ENCODE results near the gene STUM. TPM values are rescaled to one million over a fixed set of nuclear protein-coding genes. Genes with fewer than 3 reads are reported as not detected.

Gene STUM
- total and polyA plus RNA-seq, 2 of the 8 experiments (the other 6 are each of a cell fraction or from before 2014, with no cell fraction given) = 0.76 to 1.2 TPM

DNA sequence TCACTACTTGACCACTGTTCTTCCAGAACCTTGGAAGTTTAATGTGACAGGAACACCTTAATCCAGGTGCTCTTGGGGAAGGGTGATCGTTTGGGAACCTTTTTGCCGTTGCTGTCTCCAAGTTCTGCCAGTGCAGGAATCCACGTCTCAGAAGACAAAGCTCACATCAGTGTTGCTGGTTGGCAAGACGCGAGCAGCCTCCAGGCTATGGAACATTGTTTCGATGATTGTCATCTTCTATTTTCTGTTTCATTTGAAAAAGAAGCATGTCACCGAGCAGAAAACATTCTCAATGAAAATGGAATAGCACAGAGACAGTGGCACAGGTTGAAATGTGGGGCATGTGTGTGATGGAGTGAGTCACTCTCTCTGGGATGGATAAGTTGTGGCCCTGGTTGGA is 11.7 kb downstream of the STUM start:
- Histone ChIP-seq H3K18ac (ENCODE audit: extremely low read depth, low read length) (no peak overlapping the region), H2AFZ (ENCODE audit: low read length) (no peak overlapping the region), H3K4me2 (ENCODE audit: insufficient read depth in 1 of 2, low read depth in 2 of 2, low read length in 2 of 2) (no peak overlapping the region), H3K36me3 (ENCODE audit: control insufficient read depth in 2 of 4, insufficient read depth in 4 of 4, low read length in 3 of 4) (no peaks in the 10 kb centered on the region), H2BK20ac (ENCODE audit: low read length) (no peak overlapping the region), H2BK5ac (ENCODE audit: low read depth, low read length) (no peak overlapping the region), H2BK15ac (ENCODE audit: low read length) (no peak overlapping the region), H3K23ac (ENCODE audit: insufficient read length) (no peak overlapping the region), H3K23me2 (ENCODE audit: low read depth, low read length) (no peaks in the 10 kb centered on the region), H2BK12ac (ENCODE audit: low read depth, low read length) (no peak overlapping the region), H4K5ac (ENCODE audit: insufficient read length, low read depth, low read length) (no peak overlapping the region), H3K27ac (ENCODE audit: low read depth, low read length) (no peak overlapping the region), H3K9me3 (ENCODE audit: insufficient read depth in 2 of 2, low read depth in 1 of 2, low read length in 1 of 2) (no peaks in the 10 kb centered on the region), H3K56ac (replicated peaks; ENCODE audit: insufficient read length, low read depth, low read length) (no peak overlapping the region), H4K91ac (replicated peaks; ENCODE audit: insufficient read length, low read length) (no peak overlapping the region), H2AK5ac (ENCODE audit: low read depth, low read length) (no peak overlapping the region), H3K4ac (replicated peaks; ENCODE audit: insufficient read length, low read depth, low read length) (no peak overlapping the region), H4K20me1 (replicated peaks in 1 of 2; ENCODE audit: control insufficient read depth in 1 of 2, insufficient read depth in 2 of 2, low read length in 2 of 2) (no peaks in the 10 kb centered on the region), H3K79me1 (ENCODE audit: low read depth, low read length) (no peaks in the 10 kb centered on the region), H3K9ac (replicated peaks in 1 of 4; ENCODE audit: extremely low read depth in 1 of 4, low read depth in 3 of 4, low read length in 3 of 4) (no peak overlapping the region), H3K79me2 (ENCODE audit: control insufficient read depth in 1 of 2, insufficient read depth in 2 of 2, low read length in 2 of 2) (no peaks in the 10 kb centered on the region), H3K4me1 (replicated peaks in 1 of 4; ENCODE audit: control insufficient read depth in 3 of 4, insufficient read depth in 4 of 4, low read length in 3 of 4) (no peaks in the 10 kb centered on the region), H3K4me3 (ENCODE audit: extremely low read depth in 1 of 4, insufficient read depth in 2 of 4, low read depth in 3 of 4, low read length in 4 of 4) (no peak overlapping the region), H3K27me3 (replicated peaks in 1 of 4; ENCODE audit: control insufficient read depth in 3 of 4, extremely low read depth in 1 of 4, insufficient read depth in 3 of 4, low read length in 3 of 4) (no peaks in the 10 kb centered on the region; a peak in 1 of 7 replicates), H3K14ac (ENCODE audit: insufficient read length) (no peak overlapping the region), H2BK120ac (replicated peaks; ENCODE audit: low read depth, low read length) (no peak overlapping the region), H4K8ac (ENCODE audit: extremely low read depth, insufficient read depth, low read length) (no peak overlapping the region)
- ChIA-PET CTCF (ENCODE audit: partially characterized antibody) (interaction anchor here (0.7 to 2.8 kb wide), 3 partner anchors 10 to 100 kb away, joined by 3 to 7 read pairs (median 4); no protein-coding TSS in a partner anchor), POLR2A (ENCODE audit: partially characterized antibody) (interaction anchor here (1.3 kb wide), 1 partner anchor 9 kb away, joined by 4 read pairs; no protein-coding TSS in a partner anchor)
- WGBS, 2 experiments (ENCODE audit: extremely low coverage in 1 of 2, insufficient coverage in 1 of 2, insufficient read length in 1 of 2, insufficient replicate concordance in 2 of 2, low coverage in 1 of 2, low lambda C conversion rate in 2 of 2, missing lambda C conversion rate in 1 of 2) = 95% methylated on average over 7 of the region's 7 CpGs; no CpG with 5 or more reads in 1 of the 2 experiments
- FAIRE-seq (no peak), DNase-seq (ENCODE audit: low read depth in 1 of 2, low spot score in 2 of 2) (no peak)
- TF ChIP-seq GABPA (IDR thresholded peaks at IDR 0.05; ENCODE audit: borderline replicate concordance, insufficient read depth, low read length) = no peak
- TF ChIP-seq TAF1 (IDR thresholded peaks at IDR 0.05; ENCODE audit: low read depth, low read length) = no peak
- no peak for TF ChIP-seq HDAC6 (IDR thresholded peaks at IDR 0.05; ENCODE audit: low read depth, low read length)
- no peak for TF ChIP-seq NRF1 (IDR thresholded peaks at IDR 0.05; ENCODE audit: low read depth, low read length)
- TF ChIP-seq ATF2 (IDR thresholded peaks at IDR 0.05; ENCODE audit: low read length) = no peak
- TF ChIP-seq RNF2 (IDR thresholded peaks at IDR 0.05; ENCODE audit: borderline replicate concordance, low read depth, low read length, missing control alignments, poor library complexity, severe bottlenecking) = no peak
- no peak for TF ChIP-seq CBX5 (IDR thresholded peaks at IDR 0.05; ENCODE audit: low read depth, low read length)
- TF ChIP-seq SUZ12 (IDR thresholded peaks at IDR 0.05; ENCODE audit: low read length) = no peak

Measured in H1 (cell line).